Suprapubic skin (tissue), 3 donors: ENCODE data around the gene TARP.

ENCODE experiments used
- EP300 ChIP-seq: sonication (generic); formaldehyde crosslinking; IDR thresholded peaks from one replicate; pipeline ENCODE4 v1.6.1; 2017; ENCODE audit warnings: antibody characterized with exemption
- TF ChIP-seq, protein P1 (sequence below), 2 donors: fragments of 200-600 bp in 1 of 2; fragments of 450-650 bp in 1 of 2; sonication (generic) in 1 of 2; IDR thresholded peaks; one replicate each; pipeline ENCODE4 v1.5.1; 2016 to 2019; ENCODE audit warnings: antibody characterized with exemption in 2 of 2, mild to moderate bottlenecking in 1 of 2, moderate library complexity in 1 of 2

DNA sequence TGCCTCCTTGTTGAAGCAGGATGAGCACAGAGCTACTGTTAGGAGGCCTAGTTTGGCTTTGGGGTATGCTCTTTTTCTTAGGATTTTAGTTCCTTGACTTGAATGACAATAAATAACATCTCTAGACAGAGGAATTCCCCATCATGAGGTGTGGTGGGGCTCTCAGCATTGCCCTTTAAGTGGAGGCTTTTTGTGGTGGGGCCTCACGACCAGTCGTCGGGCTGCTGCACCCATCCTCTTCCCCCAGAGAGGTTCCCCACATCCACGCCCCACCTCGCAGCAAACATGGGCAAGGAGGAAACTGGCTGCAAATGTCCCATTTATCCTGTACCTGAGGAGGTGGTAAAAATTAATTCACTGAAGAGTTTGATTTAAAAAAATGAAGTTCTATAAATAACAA lies 36.1 kb upstream of the TARP start:
- TF ChIP-seq, protein P1, sequence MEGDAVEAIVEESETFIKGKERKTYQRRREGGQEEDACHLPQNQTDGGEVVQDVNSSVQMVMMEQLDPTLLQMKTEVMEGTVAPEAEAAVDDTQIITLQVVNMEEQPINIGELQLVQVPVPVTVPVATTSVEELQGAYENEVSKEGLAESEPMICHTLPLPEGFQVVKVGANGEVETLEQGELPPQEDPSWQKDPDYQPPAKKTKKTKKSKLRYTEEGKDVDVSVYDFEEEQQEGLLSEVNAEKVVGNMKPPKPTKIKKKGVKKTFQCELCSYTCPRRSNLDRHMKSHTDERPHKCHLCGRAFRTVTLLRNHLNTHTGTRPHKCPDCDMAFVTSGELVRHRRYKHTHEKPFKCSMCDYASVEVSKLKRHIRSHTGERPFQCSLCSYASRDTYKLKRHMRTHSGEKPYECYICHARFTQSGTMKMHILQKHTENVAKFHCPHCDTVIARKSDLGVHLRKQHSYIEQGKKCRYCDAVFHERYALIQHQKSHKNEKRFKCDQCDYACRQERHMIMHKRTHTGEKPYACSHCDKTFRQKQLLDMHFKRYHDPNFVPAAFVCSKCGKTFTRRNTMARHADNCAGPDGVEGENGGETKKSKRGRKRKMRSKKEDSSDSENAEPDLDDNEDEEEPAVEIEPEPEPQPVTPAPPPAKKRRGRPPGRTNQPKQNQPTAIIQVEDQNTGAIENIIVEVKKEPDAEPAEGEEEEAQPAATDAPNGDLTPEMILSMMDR (IDR thresholded peaks at IDR 0.05) = no peak
- TF ChIP-seq EP300 = no peak
